HG02642 (cell line): Measurements from ENCODE around the gene ZBTB7C.

ENCODE experiments used
- ATAC-seq: cut with Tn5 transposase; IDR thresholded peaks from one replicate; pipeline ENCODE4 v1.9.1; 2021; ENCODE audit warnings: mild to moderate bottlenecking; ENCODE audit not compliant: unreplicated experiment, poor library complexity

The ZBTB7C gene

DNA sequence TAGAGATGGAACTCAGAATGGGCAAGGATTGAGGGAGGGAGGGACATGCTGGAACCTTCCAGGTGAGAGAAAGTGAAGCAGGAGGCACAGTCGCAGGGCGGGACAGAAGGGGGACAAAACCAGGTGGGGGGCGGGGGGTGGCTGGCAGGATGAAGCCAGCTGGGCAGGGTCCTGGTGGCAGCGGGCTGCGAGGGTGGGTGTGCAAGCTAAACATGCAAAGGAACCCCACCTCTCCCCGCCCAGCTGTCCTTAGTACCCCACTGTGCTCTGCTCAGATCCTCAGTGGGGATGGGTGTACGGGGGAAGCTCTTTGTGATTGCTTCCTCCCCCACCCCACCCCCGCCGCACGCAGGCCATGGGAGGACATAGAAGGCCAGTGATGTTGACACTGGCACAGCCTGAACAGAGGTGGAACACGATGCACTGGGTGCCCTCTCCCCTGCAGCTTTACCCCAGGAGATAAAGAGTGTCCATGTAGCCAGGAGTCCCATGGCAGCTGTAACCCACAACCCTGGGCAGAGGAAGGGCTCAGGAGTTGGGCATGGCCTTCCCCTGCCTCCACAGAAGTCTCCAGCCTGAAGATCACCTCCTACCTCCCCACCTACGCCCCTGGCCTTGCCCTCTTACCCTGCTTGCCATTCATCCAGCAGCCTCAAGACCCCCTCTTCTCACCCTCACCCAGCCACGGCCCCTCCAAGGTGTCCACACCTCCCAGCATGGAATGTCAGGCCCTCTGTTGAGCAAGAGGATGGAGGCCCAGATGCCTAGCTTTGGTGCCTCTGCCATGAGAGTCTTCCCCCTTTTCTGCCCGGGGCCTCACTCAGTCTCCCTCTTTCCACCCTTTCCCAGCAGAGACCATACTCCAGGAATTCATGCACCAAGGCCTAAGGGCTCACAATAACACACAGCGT, 206.6 kb downstream of the ZBTB7C start:
- ATAC-seq = no peak

DNA sequence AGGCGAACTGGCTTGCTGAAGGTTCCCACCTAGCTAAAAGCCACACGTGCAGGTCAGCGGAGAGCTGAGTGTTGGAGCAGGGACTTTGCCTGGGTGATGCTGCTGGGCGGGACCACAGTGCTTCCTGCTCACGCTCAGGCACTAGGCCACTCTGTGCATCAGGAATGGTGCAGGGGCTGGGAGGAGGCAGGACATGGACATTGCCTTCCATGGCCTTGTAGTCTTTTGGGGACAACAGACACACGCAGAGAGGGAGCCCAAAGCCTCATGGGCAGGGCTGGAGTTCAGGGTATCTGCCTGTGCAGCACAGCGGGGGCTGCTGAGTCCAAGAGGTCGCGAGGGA, 207.2 kb downstream of the ZBTB7C start:
- ATAC-seq = no peak

DNA sequence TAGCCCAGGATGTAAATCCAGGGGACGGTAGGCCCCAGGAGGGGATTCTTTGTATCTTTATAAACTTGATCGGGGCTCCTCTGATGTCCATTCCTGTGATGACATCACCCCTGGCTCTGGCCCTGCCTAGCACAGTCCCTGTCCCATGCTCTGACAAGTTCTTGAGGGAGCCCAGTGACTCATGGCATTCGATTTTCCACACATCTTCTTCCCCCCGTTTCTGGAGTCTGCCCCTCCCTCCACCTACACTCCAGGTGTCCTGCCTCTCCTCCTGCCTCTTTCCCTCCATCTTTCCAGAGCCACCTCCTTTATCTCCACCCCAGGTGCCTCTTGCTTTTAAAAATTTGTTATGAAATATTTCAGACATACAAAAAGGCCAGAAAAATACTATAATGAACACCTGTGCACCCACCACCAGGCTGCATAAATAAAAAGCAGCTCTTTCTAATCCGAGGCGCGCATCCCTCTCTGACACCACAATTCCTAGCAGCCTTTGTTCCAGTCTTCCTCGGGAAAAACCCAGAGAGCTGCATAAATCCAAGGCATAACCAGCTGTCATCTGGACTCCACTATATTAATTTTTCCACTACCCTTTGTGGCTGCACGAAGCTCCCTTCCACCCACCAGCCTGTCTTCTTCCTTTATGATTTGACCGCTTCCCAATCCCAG, 207.7 kb downstream of the ZBTB7C start:
- ATAC-seq = no peak

DNA sequence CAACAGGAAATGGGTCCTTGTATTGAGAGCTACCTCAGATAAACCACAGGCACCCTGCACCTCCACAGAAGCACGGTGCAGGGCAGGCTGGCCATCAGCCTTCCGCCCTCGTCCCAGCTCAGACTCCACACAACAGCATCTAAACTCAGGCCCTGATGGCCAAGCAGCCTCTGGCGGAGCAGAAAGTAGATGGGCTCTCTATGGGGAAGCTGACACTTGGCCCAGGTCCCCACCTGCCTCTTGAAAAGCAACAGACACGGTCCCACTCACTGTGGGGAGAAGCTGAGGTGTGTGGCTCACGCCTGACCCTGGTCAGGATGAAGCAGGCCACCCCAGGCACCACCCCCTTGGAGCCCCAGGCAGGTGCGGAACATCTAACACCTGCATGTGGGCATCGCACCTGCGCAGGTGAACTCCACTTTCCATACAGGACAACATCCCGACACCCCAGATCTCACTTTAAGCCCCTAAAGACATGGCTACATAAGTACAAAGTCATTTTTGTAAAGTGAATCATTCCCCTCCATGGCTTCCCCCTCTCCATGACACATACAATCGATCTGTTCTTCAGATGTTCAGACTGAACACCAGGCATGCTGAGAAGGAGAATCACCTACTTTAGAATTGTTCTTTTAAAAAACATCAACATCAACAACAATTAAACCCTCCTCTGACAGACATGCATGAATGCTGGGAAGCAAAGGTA, 208.4 kb downstream of the ZBTB7C start:
- no peak for ATAC-seq

DNA sequence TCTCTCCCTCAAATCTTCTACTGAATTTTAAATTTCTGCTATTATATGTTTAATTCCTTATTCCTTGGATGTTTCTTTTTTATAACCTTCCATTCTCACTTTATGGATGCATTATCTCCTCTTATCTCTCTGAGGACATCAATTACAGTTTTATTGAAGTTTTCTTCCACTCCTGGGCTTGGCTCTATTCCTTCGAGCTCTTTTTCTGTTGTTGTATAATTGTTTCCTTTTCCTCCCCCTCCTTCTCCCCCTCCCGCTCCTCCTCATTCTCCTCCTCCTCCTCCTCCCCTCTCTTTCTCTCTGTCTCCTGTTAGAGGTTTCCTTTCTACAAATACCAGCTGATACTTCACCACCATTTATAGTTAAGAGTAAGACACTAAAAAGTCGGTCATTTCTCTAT, 209.8 kb downstream of the ZBTB7C start:
- no peak for ATAC-seq

DNA sequence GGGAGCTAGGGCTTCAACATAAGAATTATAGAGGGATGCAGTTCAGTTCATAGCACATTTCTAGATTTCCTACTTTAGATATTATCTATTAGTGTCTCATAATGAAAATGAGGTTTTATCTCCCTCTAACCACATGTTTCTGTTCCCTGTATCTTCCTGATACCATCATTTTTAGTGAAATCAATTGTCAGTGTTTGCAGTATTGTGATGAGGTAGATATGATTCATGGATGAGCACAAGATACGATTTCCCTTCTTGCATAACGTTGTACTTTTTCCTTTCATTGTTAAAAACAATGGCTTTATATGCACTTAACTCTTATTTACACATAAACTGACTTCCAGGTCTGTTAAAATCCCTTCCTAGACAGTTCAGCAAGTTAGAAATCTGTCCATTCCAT, 211.4 kb downstream of the ZBTB7C start:
- ATAC-seq = no peak

DNA sequence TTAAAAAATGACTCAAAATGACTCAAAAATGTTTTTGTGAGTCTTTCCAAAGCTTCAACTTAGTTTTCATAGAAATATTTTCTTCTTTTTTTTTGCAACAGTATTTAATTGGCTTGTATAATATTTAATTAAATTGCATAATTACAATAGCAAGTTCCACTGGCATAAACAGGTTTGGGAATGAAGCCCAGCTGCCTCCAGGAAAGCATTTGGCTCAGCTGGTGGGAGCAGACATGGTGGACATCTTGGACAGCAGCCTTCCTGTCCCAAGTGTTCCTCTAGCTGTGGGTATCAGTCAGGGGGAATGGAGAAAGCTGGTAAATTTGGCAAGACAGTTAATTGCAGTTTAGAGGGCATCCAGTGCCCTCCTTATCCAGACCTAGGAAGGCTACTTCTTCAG, 213.4 kb downstream of the ZBTB7C start:
- no peak for ATAC-seq

DNA sequence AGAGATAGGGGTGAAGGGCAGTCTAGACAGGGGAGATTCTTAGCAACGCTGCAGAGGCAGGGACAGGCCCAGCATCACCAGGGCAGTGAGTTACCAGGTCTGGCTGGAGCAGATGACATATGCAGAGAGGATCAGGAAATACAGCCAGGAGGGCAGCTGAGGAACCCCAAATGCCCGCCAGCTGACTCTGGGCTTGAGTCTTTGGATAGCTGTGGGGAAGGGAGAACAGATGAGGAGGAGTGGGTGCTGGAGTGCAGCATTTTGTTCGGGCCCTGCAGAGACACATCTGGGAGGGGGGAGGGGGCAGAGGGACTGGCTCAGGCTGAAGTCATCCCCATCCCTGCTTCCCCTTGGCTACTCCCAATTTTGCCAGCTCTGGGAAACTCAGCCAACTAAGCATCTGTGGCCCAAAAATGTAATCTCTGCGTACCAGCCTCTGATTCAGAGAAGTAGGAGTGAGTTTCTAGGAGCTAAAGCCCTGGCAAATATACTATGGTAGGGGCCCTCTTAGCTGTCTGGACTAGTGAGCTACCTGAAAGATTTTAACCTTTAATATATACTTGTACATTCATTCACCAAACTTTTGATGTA, 214.5 kb downstream of the ZBTB7C start:
- ATAC-seq = no peak

DNA sequence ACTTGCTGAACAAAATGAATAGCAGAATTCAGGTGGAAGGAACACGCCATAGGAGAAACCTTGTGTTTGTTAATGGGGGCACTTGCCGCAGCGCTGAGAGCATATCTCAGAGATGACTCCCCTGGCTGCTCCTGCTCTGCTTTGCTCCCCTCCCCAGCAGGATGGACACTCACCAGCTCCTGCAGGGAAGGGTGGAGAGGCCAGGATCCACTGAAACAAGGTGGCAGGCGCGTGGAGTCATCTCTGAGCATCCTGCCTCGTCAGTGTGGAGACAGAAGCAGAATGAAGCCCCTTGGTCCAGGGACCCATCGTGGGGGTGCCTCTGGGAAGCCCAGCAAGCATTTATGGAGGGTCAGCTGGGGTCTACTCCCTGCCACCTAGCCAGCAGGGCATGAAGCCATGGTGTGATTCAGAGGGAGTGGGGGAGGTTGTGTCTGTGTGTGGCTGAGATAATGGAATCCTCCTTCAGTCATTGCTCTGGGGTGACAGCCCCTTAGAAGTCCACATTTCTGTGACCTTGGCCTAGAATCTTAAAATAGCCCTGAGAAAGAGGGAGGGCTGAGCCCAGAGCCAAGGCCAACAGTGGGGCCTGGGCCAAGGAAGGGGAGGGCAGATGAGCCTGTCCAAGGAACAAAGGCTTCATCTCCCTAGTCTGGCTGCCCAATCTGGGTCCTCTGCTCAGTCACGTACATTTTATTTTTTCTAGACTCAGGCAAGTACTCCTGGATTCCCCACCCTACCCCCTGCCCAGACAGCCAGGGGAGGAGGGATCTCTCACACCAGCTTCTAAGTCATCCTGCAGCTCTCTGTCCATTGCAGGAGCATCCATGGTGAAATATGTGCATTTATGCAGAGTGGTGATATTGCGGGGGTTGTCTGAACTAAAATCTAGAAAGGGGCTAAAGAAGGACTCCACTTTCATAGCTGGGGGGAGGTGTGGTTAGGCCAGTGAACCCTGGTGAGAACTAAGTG, 215.4 kb downstream of the ZBTB7C start:
- no peak for ATAC-seq

DNA sequence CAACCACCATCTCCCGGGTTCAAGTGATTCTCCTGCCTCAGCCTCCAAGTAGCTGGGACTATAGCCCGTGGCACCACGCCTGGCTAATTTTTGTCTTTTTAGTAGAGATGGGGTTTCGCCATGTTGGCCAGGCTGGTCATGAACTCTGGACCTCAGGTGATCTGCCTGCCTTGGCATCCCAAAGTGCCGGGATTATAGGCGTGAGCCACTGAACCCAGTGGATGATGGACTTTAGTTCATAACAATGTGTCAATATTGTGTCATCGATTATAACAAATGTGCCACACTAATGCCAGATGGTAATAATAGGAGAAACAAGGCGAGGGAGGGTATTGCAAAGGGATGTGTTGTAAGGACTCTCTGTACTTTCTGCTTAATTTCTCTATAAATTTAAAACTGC, 216.6 kb downstream of the ZBTB7C start:
- ATAC-seq = no peak

DNA sequence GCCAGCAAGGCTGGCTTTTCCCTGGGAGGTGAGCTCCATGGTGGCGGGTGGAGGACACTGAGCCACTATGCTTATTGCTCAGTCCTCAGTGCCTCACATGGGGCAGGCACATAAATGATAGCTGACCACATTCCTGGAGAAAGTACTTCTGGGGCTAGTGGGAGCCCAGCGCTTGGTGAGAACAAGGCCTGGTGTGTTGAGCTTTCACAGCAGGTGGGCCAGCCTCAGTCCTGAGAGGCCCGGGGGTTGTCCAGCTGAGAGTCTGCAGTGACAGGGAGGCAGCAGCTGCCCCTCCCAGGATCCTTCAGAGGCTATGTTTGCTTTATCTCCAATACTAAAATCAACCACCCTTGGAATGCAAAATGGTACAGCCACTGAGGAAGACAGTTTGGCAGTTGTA, 217.7 kb downstream of the ZBTB7C start:
- ATAC-seq = no peak

DNA sequence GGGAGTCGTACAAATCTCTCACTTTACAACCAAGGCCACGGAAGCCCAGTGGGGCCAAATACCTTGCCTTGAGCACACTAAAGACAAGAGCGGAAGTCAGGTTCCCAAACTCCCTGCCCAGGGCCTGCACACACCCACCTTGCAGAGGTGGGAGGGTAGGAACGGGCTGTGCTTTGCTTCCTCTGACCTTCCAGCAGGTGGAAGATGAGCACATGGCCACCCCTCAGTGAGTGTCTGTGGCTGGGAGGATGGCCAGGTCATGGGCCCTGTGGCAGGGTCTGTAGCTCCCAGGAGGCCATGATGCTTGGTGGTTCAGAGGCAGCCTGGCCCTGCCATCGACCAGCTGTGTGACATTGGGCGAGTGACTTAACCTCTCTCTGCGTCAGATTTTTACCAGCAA, 218.2 kb downstream of the ZBTB7C start:
- ATAC-seq = no peak

DNA sequence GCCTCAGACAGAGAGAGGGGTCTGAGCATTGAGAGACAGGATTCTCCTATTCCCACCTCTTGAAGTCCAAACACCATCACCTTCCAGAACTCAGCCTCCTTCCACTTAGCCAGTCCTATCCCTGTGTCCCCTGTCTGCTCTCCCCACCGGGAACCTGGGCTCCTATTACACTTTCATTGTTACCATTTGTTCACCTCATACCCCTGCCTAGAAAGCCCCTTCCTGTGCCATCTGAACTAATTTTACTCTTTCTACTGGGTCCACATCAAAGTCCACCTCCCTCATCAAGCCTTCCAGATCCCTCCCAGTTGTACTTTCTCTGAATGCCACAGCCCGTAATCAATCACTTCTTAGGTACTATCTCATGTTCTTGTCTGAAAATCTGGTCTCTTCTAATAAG, 220.6 kb downstream of the ZBTB7C start:
- ATAC-seq = no peak

DNA sequence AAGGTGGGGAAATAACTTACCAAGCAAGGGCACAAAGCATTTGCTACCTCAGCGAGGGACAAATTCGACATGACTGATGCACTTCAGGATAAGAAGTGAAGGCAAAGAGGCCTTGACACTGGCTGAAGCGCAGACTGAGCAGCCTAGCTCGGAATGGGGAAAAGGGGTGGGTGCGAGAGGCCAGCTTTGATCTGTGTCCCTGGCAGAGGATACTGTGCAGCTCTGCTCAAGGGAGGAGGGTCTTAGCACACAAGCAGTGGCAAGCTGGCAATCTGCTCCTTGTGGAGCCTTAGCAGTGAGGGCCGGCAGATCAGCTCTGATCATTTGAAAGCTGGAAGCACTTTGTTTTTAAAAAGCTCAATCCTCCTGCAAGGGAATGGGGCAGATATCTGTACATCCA, 222.3 kb downstream of the ZBTB7C start:
- ATAC-seq = no peak

DNA sequence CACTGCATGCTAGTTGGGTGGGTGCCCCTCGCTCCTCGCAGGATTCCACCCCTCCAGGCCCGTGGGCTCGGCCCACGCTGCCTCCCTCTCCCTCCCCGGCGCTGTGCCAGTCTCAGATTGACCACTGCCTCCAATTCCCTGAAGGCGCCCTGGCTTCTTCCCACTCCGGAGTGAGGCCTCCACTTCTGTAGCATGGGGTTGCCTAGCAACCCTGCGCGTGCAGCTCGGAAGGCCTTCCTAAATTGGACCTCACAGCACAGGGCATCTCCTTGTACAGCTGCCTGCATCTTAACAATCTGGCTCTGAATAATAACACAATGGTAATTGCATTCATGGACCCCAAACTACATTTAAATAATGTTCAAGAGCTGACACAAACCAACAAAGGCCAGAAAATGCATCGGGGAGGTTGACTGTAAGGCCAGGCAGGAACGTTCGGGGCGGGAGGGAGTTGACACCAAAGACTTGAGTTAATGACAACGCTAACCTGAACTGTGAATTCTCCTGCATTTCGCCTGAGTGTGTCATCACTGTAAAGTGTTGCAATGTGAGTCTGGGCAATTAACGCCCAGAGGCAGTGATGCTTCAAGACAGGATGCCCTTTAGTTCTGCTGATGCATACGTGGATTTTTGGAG, 222.9 kb downstream of the ZBTB7C start:
- ATAC-seq = no peak

DNA sequence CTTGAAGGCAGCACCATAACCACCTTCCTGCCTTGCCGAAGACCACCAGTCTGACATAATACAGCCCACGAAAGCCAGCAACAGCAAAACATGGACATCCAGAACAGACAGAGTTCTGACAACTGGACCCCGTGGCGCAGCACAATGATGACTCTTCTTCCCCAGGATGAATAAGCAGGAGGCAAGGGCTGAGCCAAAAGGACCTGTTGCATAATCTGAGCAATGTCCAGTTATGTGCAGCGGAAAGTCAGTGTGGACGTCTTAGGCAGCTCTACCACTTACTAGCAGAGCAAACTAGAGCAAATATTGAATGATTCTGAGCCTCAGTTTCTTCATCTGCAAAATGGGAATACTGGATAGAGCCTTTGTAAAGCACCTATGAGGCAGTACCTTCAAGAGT, 225.1 kb downstream of the ZBTB7C start:
- no peak for ATAC-seq

DNA sequence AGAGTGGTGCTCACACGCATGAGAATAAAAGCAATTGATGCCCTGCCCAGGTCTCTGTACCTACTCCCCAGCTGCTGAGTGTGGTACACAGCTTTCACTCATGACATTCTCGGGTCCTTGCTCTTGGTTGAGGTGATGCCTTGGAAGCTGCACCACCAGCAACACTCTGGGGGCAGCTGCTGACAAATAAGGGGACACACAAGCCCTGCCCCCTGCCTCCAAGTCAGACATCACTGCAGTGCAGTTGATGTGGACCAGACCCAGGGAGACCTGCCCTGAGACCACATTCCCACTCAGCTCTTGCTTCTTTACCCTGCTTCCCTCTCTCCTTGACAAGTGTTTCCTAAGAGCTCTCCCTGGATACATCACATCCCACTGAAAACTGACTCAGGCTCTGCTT, 225.6 kb downstream of the ZBTB7C start:
- ATAC-seq = no peak

DNA sequence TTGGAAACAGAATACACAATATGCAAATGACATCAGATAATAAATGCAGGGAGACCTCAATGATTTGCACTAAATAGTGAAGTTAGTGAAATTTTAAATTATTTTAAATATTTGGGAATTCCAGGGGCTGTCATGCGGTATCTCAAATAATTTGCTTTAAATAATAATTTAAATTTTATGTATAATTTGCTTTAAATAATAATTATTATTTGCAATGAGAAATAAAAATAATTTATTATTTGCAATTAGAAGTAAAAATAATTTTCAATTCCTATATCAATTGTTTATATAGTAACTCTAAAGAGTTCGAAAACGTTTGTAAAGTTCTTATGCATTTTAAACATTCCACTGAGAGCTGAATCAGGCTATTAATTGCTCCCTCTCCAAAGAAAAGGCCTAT, 226.4 kb downstream of the ZBTB7C start:
- no peak for ATAC-seq

DNA sequence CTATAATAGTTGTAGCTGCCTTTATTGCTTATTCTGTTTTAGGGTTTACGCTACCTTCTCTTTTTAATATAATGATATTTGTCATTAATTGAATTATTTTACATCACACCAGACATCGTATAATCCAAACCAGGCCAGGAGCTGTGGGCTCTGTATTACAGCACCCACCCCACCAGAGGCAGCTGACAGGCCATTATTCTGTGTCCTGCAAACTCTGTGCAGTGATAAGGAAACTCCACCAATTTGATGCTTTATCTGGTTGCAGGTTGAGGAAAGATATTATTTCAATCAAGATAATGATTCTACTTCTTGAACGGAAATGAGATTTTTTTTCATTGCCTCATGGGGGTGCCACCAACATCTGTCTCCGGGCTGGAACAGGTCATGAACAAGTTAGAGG, 227.3 kb downstream of the ZBTB7C start:
- no peak for ATAC-seq
